ENCODE measurements around the gene BCL2A1.
"Not testable (repeated sequence)": the region's sequence is repeated elsewhere in the genome, so short reads cannot be mapped to it uniquely, and the experiment has no call there.

BCL2A1 gene

GRCh38 chr15:79919749-79920511 is 51.1 kb downstream of the BCL2A1 start:
- DNase-seq = no peak

- DNase-seq = no peak
These were observed 51.8 kb downstream of the BCL2A1 start for GRCh38 chr15:79919090-79919748.

- DNase-seq = no peak
These were observed 52.7 kb downstream of the BCL2A1 start for GRCh38 chr15:79918278-79918677.

GRCh38 chr15:79916502-79917132 is 54.4 kb downstream of the BCL2A1 start:
- no peak for DNase-seq

- not testable (repeated sequence) for DNase-seq
These were observed 55.1 kb downstream of the BCL2A1 start for GRCh38 chr15:79915776-79916501.

- DNase-seq = no peak
These were observed 56.3 kb downstream of the BCL2A1 start for GRCh38 chr15:79914728-79915127.

Data from CD4-positive, alpha-beta T cell treated with Interleukin-17A for 1 hour (primary cell).